ENCODE measurements around the gene SPNS1. TPM values are rescaled to one million over a fixed set of nuclear protein-coding genes. Genes with fewer than 3 reads are reported as not detected.

SPNS1 gene
- total RNA-seq, 1 experiment from 2014 or later, result 72.0 TPM

GRCh38 chr16:28946681-28947080 lies 27.9 kb upstream of the SPNS1 start:
- CTCF ChIA-PET, result interaction anchor here (0.6 to 0.9 kb wide), 2 partner anchors 10 to 37 kb away, joined by 4 to 5 read pairs; no protein-coding TSS in a partner anchor
- Histone ChIP-seq H4K20me1 (ENCODE audit: insufficient read depth) (no peaks in the 10 kb centered on the region), H3F3A (ENCODE audit: insufficient read depth, low read depth) (peaks cover 31% of the 10 kb centered on the region), H3K79me2 (ENCODE audit: low read depth) (peaks cover 7% of the 10 kb centered on the region), H3K27ac (no peak overlapping the region), H2AFZ (no peak overlapping the region), H3K4me2 (no peak overlapping the region), H3K4me1 (replicated peaks; ENCODE audit: insufficient read depth) (peaks cover 13% of the 10 kb centered on the region), H3K36me3 (ENCODE audit: low read depth) (no peaks in the 10 kb centered on the region), H3K4me3 (no peak overlapping the region), H3K9me3 (ENCODE audit: insufficient read depth, low read depth) (no peaks in the 10 kb centered on the region), H3K27me3 (ENCODE audit: insufficient read depth, low read depth) (no peaks in the 10 kb centered on the region), H3K9me2 (ENCODE audit: insufficient read depth) (no peaks in the 10 kb centered on the region)
- intact Hi-C loops (cut with micrococcal nuclease; ENCODE audit: unreplicated experiment), result loop anchor here (5.0 kb wide), 4 partner anchors 34 to 669 kb away; partner anchors contain the start of gene ATP2A1
- no peak for DNase-seq
- POLR2A ChIA-PET (ENCODE audit: unreplicated experiment), result no interaction called here
- no TSS peak for BruUV-seq (replicated peaks)
- no peak for TF ChIP-seq CTCF (conservative IDR thresholded peaks at IDR 0.05)
- TF ChIP-seq EZH2 (IDR thresholded peaks at IDR 0.05; ENCODE audit: low read depth), result no peak

- no peaks in the 10 kb centered on the region for H3K27me3 ChIP-seq (ENCODE audit: insufficient read depth, low read depth)
- H3K4me1 ChIP-seq (replicated peaks; ENCODE audit: insufficient read depth), result peaks cover 16% of the 10 kb centered on the region
- peak within 1 kb of the TSS; percentile 84 for H3K4me3 ChIP-seq
- ChIA-PET CTCF (interaction anchor here (0.5 to 1.0 kb wide), 3 partner anchors 40 to 1115 kb away, joined by 3 to 10 read pairs (median 3); partner anchors contain the start of gene ALDOA), POLR2A (ENCODE audit: unreplicated experiment) (interaction anchor here (0.5 to 1.0 kb wide), 12 partner anchors 15 to 1115 kb away, joined by 3 to 7 read pairs (median 4); partner anchors contain the start of genes ALDOA, SH2B1, SULT1A2 and TUFM)
- H4K20me1 ChIP-seq (ENCODE audit: insufficient read depth), result no peaks in the 10 kb centered on the region
- intact Hi-C loops (cut with micrococcal nuclease; ENCODE audit: unreplicated experiment), result loop anchor here (1.0 kb wide), 1 partner anchor 127 kb away; no protein-coding TSS in a partner anchor
- DNase-seq, result peak; percentile 100
- peaks cover 22% of the 10 kb centered on the region for H3K79me2 ChIP-seq (ENCODE audit: low read depth)
- TF ChIP-seq EZH2 (IDR thresholded peaks at IDR 0.05; ENCODE audit: low read depth) (no peak), CTCF (conservative IDR thresholded peaks at IDR 0.05) (no peak)
- H3F3A ChIP-seq (ENCODE audit: insufficient read depth, low read depth), result peaks cover 25% of the 10 kb centered on the region
- no TSS peak for BruUV-seq (replicated peaks)
- peak within 1 kb of the TSS; percentile 92 for H2AFZ ChIP-seq
- no peaks in the 10 kb centered on the region for H3K9me2 ChIP-seq (ENCODE audit: insufficient read depth)
- no peaks in the 10 kb centered on the region for H3K9me3 ChIP-seq (ENCODE audit: insufficient read depth, low read depth)
- peak within 1 kb of the TSS; percentile 98 for H3K4me2 ChIP-seq
- peak within 1 kb of the TSS; percentile 38; the same call in 1 of the 2 replicates for H3K27ac ChIP-seq
- peaks cover 23% of the 10 kb centered on the region for H3K36me3 ChIP-seq (ENCODE audit: low read depth)
Measured at GRCh38 chr16:28950648-28951409, 23.7 kb upstream of the SPNS1 start, which contains the start of gene NFATC2IP. Gene NFATC2IP, plus strand, starts transcription at chr16:28950937. Its CDS starts 75 bp downstream, at chr16:28951012.

GRCh38 chr16:28951410-28951943 lies 23.1 kb upstream of the SPNS1 start:
- Histone ChIP-seq H3K9me3 (ENCODE audit: insufficient read depth, low read depth) (no peaks in the 10 kb centered on the region), H3K36me3 (ENCODE audit: low read depth) (peaks cover 26% of the 10 kb centered on the region), H3K4me2 (peak overlapping the region; percentile 98), H3K9me2 (ENCODE audit: insufficient read depth) (no peaks in the 10 kb centered on the region), H2AFZ (peak overlapping the region; percentile 92), H3K4me1 (replicated peaks; ENCODE audit: insufficient read depth) (peaks cover 16% of the 10 kb centered on the region), H4K20me1 (ENCODE audit: insufficient read depth) (no peaks in the 10 kb centered on the region), H3K79me2 (ENCODE audit: low read depth) (peaks cover 22% of the 10 kb centered on the region), H3K27me3 (ENCODE audit: insufficient read depth, low read depth) (no peaks in the 10 kb centered on the region), H3K4me3 (peak overlapping the region; percentile 84), H3F3A (ENCODE audit: insufficient read depth, low read depth) (peaks cover 28% of the 10 kb centered on the region), H3K27ac (no peak overlapping the region)
- ChIA-PET CTCF (interaction anchor here (0.5 kb wide), 1 partner anchor 78 kb away, joined by 4 read pairs; no protein-coding TSS in a partner anchor), POLR2A (ENCODE audit: unreplicated experiment) (no interaction called here)
- TF ChIP-seq CTCF (conservative IDR thresholded peaks at IDR 0.05), result no peak
- TF ChIP-seq EZH2 (IDR thresholded peaks at IDR 0.05; ENCODE audit: low read depth), result no peak
- DNase-seq, result peak in 1 of 2 experiments; percentile 63
- intact Hi-C loops (cut with micrococcal nuclease; ENCODE audit: unreplicated experiment), result no loop called here
- no TSS peak for BruUV-seq (replicated peaks)

Measured in PC-9 (cell line).